HG03442 (cell line): ENCODE measurements around the gene NT5C.
"Not testable (repeated sequence)": the region's sequence is repeated elsewhere in the genome, so short reads cannot be mapped to it uniquely, and the experiment has no call there.

Experiments used
- ATAC-seq: cut with Tn5 transposase; IDR thresholded peaks from one replicate; pipeline ENCODE4 v1.9.1; 2021; ENCODE audit warnings: mild to moderate bottlenecking, moderate library complexity; ENCODE audit not compliant: unreplicated experiment

The NT5C gene

GRCh38 chr17:75146592-75146991 is 15.1 kb upstream of the NT5C start:
- no peak for ATAC-seq

- ATAC-seq: no peak
Measured at GRCh38 chr17:75144816-75145512, 13.4 kb upstream of the NT5C start.

- ATAC-seq: no peak
Measured at GRCh38 chr17:75142236-75142971, 10.9 kb upstream of the NT5C start.

- ATAC-seq: no peak
Measured at GRCh38 chr17:75138519-75138918, 7.0 kb upstream of the NT5C start.

GRCh38 chr17:75137762-75138161 is 6.2 kb upstream of the NT5C start:
- not testable (repeated sequence) for ATAC-seq

- ATAC-seq: no peak
Measured at GRCh38 chr17:75135946-75136345, 4.4 kb upstream of the NT5C start.

- ATAC-seq: no peak
Measured at GRCh38 chr17:75135452-75135851, 3.9 kb upstream of the NT5C start.

GRCh38 chr17:75133607-75134347 is 2.2 kb upstream of the NT5C start:
- not testable (repeated sequence) for ATAC-seq

GRCh38 chr17:75133001-75133400 is 1.5 kb upstream of the NT5C start:
- ATAC-seq: no peak

- ATAC-seq: not testable (repeated sequence)
Measured at GRCh38 chr17:75132018-75133000, 767 bp upstream of the NT5C start.

GRCh38 chr17:75130632-75131277 is 787 bp downstream of the NT5C start:
- no peak for ATAC-seq

GRCh38 chr17:75130059-75130631 is 1.4 kb downstream of the NT5C start:
- ATAC-seq: no peak

GRCh38 chr17:75129576-75129975 is 2.0 kb downstream of the NT5C start:
- no peak for ATAC-seq

- no peak for ATAC-seq
Measured at GRCh38 chr17:75128694-75129505, 2.6 kb downstream of the NT5C start.

GRCh38 chr17:75127936-75128335 is 3.6 kb downstream of the NT5C start:
- ATAC-seq: not testable (repeated sequence)

- ATAC-seq: no peak
Measured at GRCh38 chr17:75126954-75127353, 4.6 kb downstream of the NT5C start.

GRCh38 chr17:75125984-75126383 is 5.6 kb downstream of the NT5C start:
- no peak for ATAC-seq

- ATAC-seq: no peak
Measured at GRCh38 chr17:75124819-75125162, 6.8 kb downstream of the NT5C start.
